ENCODE data around the gene VWA5B2.

VWA5B2 gene

DNA sequence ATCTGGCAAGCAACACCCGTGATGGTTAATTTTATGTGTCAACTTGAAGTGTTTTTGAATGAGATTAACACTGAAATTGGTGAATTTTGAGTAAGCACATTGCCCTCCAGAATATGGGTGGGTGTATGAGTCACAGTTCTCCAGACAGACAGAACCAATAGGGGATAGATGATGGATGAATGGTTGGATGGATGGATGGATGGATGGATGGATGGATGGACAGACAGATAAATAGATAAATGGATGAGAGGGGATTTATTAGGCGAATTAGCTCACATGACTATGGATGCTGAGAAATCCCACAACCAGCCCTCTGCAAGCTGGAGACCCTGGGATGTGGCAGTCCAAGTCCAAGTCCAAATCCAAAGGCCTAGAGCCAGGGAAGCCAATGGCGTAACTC lies 5.4 kb upstream of the VWA5B2 start:
- no peak for DNase-seq (ENCODE audit: low read depth in 3 of 3, low spot score in 1 of 3)

DNA sequence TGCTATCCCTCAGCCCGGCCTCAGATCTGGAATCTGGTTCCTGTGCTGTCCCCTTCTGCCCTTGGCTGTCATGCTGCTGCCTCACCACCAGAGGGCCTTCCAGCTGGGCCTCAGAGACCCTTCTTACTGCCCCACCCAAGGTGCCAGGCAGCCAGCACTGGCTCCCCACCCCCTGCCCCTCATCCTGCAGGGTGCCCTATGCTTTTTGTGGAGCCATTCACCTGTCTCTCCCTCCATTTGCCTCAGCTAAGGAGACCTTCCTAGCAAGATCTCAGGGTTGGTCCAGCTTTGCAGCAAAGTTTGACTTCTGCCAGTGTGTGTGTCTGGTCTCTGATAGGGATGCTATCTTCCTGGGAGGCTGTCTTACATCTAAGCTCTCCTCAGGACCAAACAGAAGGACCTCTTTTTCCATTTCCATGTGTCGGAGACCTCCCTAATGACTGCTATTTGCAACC lies 1.9 kb upstream of the VWA5B2 start:
- DNase-seq (ENCODE audit: low read depth in 3 of 3, low spot score in 1 of 3): peak; percentile 20 to 28 (median 25)

DNA sequence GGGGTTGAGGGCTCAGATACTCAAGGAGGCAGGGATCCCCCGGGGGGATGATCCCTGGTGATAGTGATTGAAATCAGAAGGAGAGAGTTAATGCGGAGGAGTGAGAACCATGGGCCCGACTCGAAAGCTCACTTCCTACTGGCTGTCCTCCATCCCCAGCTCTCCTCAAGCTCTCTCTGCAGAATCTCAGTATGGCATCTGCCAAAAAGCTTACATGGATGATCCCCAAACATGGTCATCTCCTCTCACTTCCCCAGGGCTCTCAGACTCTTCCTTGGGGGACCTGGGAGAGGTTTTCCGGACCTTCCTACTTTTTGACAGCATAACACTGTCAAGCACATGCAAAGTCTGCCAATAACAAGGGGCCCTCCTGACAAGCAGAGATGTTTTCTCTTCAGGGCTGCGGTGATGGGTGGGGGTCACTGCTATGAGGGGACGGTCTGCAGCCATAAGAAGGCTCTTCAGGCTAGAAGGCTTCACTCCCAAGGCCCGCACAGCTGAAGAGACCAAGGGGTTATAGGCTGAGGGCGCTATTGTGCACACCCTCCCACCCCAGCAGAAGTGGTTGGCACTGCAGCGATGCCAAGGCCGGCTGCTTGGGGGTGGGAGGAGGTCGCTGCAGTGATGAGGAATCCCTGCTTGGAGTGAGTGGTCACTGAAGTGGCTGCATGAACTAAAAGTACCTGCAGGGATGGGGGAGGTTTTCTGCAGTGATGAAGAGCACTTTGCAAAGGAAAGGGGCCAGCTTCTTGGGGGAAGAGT lies 828 bp upstream of the VWA5B2 start:
- no peak for DNase-seq (ENCODE audit: low read depth in 3 of 3, low spot score in 1 of 3)

DNA sequence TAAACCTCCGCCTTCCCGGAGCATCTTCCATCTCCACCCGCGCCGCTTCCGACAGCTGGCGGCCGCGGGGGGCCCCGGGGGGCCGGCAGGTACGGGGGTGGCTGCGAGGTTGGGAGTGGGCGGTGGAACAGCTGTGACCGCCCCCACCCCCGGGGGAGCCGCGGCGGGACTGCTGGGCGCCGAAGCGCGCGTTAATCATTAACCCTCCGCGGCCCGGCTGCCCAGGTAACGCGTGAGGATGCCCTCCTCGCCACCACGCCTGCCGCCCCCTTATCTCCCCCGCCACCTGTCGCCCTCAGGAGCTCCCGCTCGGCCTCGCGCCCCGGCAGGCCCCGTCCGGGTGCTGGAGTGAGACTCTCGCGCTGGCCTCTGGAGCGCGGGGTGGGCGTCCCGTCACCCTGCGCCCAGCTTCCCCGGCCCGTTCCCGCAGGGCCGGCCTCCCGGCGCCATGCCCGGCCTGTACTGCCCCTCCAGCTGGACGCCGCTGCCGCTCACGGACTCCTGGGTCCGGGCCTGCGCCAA lies 757 bp downstream of the VWA5B2 start:
- DNase-seq (ENCODE audit: low read depth in 3 of 3, low spot score in 1 of 3): no peak

DNA sequence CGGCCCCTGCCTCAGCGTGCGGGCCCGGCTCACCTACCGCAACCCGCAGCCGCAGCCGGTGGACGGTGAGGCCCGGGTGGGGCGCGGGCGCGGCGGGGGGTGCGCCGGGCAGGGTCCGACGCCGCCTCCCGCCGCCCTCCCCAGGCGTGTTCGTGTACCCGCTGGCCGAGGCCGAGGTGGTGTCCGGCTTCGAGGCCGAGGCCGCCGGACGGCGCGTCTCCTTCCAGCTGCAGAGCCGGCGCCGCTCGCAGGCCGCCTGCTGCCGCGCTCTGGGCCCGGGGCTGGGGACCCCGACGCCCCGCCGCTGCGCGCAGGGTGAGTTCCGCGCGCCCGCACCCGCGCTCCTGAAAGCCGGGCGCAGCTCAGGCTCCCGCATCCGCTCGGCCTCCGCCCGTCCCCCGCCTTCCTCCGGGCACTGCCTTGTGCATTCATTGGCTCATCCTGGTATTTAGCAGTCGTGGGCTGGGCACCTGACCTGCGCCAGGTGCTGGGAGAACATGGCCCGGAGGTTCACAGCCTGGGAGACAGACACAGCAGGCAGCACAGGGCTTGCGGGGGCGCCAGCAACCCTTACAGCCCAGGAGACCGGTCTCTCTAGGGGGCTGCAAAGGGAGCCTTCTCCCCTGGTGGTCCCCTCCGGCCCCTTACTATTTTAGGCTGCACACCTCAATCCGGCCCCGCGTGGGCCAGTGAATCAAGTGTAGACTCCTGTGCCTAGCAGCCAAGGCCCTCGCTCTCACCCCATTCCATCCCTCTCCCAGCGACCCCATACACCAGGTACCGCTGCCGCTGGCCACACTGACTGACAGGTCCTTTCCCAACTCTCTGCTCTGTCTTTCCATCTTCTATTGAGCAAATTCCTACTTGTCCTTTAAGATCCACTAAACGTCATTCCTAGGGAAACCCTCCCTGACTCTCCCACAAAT lies 1.5 kb downstream of the VWA5B2 start:
- no peak for DNase-seq (ENCODE audit: low read depth in 3 of 3, low spot score in 1 of 3)

DNA sequence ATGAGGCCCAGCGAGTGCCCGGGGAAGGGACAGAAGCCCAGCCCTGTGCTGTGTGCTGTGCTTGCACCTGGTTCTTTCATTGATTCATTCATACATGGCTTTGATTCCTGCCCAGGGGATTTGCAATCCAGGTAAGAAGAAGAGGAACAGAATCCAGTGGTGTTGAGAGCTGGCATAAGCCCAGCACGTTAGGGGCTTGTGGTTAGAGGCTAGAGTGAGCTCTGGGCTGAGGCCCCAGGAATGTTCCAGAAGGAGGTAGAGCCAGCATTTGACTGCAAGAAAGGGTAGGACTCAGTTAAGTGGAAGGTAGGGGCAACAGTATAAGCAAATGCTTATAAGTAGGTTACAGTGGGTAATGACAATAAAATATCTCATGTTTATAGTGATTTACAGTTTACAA lies 2.3 kb downstream of the VWA5B2 start:
- no peak for DNase-seq (ENCODE audit: low read depth in 3 of 3, low spot score in 1 of 3)

DNA sequence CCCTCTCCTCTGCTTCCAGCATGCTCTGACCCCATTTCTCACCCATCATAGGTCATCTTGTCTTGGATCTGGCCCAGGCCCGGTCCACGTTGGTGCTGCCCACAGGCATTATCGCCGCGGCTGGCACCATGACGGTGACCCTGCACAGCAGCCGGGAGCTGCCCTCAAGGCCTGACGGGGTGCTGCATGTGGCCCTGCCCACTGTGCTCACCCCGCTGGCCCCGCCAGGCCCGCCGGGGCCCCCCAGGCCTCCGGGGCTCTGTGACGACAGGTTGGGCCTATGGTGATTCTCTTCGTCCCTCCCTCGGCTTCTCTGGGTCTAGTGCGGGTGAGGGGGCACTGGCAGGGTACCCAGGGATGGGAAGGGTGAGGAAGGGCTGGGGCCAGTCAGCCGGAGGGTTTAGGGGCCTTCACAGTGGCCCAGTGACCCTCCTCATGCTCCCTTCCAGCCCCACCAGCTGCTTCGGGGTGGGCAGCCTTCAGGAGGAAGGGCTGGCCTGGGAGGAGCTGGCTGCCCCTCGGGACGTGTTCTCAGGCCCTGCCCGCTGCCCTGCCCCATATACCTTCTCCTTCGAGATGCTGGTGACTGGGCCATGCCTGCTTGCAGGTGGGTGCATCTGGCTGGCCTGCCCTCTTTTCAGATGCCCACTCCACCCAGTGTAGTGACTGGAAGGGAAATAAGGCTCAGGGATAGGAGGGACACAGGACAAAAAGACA lies 3.9 kb downstream of the VWA5B2 start:
- no peak for DNase-seq (ENCODE audit: low read depth in 3 of 3, low spot score in 1 of 3)

DNA sequence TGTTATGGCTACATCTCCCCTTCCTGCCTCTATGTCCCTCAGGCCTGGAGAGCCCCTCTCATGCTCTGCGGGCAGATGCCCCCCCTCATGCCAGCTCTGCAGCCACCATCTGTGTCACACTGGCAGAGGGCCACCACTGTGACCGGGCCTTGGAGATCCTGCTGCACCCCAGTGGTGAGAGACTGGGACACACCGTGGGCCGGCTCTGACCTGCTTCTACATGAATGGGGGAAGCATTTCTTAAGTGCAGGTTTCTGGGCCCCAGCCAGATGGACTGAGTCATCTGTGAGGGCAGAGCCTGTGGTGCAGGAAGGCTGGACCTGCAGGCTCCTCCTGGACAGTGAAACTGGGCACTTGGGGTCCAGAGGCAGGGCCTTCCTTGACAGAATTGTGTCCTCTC lies 4.8 kb downstream of the VWA5B2 start:
- no peak for DNase-seq (ENCODE audit: low read depth in 3 of 3, low spot score in 1 of 3)

DNA sequence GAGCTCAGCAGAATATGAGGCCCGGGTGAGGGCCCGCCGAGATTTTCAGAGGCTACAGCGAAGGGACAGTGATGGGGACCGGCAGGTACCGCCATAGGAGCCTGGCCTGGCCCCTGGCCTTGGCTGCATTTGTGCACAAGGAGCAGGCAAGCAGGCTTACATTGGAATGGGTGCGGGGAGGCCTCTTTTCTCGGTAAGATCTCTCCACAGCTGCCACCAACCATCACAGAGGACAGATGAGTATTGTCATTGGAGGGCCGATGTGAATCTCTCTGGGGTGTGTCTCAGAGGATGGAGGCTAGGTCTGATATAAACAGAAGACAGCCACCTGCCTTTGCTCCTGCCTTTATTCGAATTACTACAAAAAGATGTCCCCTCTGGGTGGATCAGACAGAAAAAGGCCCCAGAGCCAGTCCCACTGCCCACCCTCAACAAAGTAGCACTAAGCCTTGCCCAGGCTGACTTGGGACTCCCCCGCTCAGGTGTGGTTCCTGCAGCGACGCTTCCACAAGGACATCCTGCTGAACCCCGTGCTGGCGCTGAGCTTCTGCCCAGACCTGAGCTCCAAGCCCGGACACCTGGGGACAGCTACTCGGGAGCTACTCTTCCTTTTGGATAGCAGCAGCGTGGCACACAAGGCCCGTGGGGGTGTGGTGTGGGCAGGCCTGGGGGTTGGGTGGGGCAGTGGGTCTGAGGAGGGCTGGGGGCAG lies 5.4 kb downstream of the VWA5B2 start:
- no peak for DNase-seq (ENCODE audit: low read depth in 3 of 3, low spot score in 1 of 3)

DNA sequence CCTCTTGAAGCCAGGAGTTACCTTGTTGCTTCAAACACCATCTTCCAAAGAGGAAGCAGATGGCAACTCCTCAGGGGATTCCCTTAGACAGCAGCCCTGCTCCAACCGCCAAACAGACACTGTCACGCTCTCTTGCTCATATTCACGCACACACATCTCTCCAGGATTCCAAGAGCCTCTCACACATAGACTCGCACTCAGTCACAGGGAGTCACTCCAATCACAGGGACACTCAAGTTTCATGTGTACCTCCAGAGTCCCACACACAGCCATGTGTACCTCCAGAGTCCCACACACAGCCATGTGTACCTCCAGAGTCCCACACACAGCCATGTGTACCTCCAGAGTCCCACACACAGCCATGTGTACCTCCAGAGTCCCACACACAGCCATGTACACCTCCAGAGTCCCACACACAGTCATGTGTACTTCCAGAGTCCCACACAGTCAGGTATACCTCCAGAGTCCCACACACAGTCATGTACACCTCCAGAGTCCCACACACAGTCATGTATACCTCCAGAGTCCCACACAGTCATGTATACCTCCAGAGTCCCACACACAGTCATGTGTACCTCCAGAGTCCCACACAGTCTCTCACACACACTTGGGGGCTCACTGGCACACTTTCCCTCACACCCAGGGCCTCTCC lies 6.1 kb downstream of the VWA5B2 start:
- DNase-seq (ENCODE audit: low read depth in 3 of 3, low spot score in 1 of 3): no peak

DNA sequence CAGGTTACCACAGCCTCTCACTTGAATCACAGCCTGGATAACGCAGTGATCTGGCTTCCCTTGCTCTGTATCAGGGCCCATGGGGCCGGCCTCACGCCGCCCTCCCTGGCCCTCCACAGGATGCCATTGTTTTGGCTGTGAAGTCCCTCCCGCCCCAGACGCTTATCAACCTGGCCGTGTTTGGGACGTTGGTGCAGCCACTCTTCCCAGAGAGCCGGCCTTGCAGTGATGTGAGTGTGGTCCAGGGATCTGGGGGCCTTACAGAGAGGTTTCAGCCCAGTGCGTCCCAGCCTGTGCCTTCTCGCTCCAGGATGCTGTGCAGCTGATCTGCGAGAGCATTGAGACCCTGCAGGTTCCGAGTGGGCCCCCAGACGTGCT lies 6.6 kb downstream of the VWA5B2 start:
- no peak for DNase-seq (ENCODE audit: low read depth in 3 of 3, low spot score in 1 of 3)

DNA sequence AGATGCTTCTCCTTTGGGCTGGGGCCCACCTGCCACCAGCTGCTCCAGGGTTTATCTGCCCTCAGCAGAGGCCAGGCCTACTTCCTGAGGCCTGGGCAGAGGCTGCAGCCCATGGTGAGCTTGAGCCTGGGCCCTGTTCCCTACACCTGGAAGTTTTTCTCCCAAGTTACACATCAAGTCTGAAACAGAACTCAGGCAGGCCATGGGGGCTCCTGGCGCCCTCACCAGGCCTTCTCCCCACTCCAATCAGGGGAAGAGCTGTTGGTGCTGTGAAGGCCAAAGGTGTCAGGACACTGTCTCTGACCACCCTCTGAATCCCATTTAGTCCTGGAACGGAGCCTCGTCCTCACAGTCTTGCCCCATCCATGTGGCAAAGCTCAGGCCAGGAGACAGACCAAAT lies 7.3 kb downstream of the VWA5B2 start:
- DNase-seq (ENCODE audit: low read depth in 3 of 3, low spot score in 1 of 3): no peak

DNA sequence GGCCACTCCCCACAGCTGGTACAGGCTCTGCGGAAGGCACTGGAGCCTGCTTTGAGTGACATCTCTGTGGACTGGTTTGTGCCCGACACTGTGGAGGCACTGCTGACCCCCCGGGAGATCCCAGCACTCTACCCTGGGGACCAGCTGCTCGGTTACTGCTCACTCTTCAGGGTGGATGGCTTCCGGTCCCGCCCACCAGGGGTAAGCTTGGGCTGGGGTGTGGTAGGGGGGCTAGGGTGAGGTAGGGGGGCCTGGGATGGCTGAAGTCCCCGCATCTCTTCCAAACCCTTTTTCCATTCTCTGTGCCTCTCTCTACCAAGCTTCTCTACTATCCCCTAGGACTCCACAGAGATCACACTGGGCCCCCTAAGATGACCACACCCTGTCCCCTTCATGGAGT lies 7.8 kb downstream of the VWA5B2 start:
- no peak for DNase-seq (ENCODE audit: low read depth in 3 of 3, low spot score in 1 of 3)

DNA sequence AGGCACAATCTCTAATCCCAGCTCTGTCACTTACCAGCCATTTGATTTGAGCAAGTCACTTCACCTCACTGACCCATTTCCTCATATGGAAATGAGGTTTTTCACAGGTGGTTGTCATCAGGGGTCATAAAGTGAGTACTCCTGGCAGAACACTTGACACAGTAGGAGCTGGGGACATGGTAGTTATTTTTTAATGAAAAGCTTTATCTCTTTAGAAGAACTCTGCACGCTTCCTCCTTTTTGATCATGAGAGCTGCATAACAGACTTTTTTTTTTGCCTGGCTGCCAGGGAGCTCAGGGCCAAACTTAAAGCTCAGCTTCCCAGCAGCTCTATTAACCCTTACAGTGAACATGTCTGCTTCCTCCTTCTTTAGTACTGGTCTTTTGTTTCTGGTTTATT lies 8.4 kb downstream of the VWA5B2 start:
- no peak for DNase-seq (ENCODE audit: low read depth in 3 of 3, low spot score in 1 of 3)

DNA sequence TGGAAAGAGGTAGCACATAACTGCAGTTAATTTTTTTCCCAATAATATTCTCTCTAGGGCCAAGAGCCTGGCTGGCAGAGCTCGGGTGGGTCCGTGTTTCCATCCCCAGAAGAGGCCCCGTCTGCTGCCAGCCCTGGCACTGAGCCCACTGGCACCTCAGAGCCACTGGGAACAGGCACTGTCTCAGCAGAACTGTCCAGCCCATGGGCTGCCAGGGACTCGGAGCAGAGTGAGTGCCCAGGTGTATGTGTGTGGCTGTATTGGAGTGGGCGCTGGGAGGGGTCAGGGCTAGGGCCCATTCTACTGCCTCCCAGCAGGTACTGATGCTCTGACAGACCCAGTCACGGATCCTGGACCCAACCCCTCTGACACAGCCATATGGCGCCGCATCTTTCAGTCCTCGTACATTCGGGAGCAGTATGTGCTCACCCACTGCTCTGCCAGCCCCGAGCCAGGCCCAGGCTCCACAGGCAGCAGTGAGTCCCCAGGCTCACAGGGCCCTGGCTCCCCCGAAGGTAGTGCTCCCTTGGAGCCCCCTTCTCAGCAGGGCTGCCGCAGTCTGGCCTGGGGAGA lies 8.9 kb downstream of the VWA5B2 start:
- no peak for DNase-seq (ENCODE audit: low read depth in 3 of 3, low spot score in 1 of 3)

DNA sequence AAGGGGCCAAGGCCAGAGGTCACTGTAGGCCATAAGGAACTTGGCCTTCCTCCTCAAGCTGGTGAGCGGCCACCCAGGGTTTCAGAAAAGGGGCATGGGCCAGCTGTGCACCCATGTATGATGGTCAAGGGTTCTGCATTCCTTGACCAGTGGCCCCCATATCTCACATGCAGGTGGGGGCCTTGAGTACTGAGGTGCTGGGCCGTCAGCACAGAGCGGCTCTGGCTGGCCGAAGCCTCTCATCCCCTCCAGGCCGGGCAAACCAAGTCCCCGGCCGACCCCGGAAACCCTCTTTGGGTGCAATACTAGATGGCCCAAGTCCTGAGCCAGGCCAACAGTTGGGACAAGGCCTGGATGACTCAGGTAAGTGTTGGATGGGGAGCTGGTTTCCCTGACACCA lies 9.8 kb downstream of the VWA5B2 start:
- DNase-seq (ENCODE audit: low read depth in 3 of 3, low spot score in 1 of 3): no peak

DNA sequence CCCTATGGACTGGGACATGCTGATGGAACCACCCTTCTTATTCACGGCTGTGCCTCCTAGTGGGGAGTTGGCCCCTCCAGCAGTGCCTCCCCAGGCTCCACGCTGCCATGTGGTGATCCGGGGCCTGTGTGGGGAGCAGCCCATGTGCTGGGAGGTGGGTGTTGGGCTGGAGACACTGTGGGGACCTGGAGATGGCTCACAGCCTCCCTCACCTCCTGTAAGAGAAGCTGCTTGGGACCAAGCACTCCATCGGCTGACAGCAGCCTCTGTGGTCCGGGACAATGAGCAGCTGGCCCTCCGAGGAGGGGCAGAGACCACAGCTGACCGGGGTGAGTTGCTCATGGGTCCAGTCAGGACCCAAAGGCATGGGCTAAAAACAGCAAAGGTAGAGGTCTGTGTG lies 10.3 kb downstream of the VWA5B2 start:
- DNase-seq (ENCODE audit: low read depth in 3 of 3, low spot score in 1 of 3): no peak

DNA sequence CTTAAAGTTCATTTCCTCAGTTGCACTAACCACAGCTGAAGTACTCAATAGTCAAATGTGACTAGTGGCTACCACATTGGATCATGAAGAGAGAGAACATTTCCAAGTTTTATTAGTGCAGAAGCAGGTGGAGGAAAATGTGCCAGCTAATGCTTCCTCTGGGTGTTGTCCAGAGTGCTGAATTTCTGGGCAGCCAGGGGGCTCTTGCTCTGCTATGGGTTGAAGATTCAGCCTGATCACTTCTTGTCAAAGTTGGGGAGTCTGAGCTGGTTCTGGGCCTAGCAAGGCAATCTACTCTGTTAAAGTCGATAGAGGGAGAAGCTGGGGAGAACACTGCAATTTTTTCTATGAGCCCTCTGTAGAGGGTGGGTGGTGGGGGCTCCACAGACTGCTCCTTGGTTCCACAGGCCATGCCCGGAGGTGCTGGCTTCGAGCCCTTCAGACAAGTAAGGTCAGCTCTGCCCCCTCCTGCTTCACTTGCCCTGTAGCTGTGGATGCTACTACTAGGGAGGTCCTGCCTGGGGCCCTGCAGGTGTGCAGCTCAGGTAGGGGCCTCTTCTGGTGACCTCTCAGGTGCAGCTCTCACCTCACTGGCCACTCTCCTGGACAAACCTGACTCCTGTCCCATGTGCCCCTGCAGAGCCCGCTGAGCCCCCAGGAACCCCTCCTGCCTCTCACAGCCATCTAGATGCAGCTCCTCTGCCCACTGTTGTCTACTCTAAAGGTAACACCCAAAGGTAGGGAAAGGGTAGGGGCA lies 11.2 kb downstream of the VWA5B2 start:
- no peak for DNase-seq (ENCODE audit: low read depth in 3 of 3, low spot score in 1 of 3)

DNA sequence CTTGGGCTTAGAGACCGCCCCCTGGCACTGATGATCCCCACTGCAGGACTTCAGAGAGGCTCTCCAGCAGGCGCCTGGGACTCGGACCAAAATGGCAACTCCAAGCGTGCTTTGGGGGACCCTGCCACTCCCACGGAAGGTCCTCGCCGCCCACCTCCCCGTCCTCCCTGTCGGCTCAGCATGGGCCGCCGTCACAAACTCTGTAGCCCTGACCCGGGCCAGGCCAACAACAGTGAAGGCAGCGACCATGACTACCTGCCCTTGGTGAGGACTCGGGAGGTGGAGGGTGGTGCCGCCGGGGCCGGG lies 11.7 kb downstream of the VWA5B2 start:
- DNase-seq (ENCODE audit: low read depth in 3 of 3, low spot score in 1 of 3): no peak

All from stimulated activated CD4-positive, alpha-beta T cell treated with anti-CD3 and anti-CD28 coated beads, TNF-alpha, amount 100 ng/mL, for 1 hour (primary cell).